ENCODE results near the gene COMMD10. TPM values are rescaled to one million over a fixed set of nuclear protein-coding genes. Genes with fewer than 3 reads are reported as not detected.

Gene COMMD10
- total and polyA plus RNA-seq, 12 donors: 20.0 to 69.4 (median 35.0) TPM

GRCh38 chr5:116115163-116115562 is 30.3 kb downstream of the COMMD10 start:
- no peak for TF ChIP-seq CTCF (IDR thresholded peaks at IDR 0.05)
- TF ChIP-seq POLR2A (IDR thresholded peaks at IDR 0.05): no peak
- no peak for DNase-seq
- WGBS, 4 donors: 73 to 76% (median 76%) methylated on average over 1 of the region's 1 CpG
- Histone ChIP-seq H3K4me3 (no peak overlapping the region), H3K36me3 (replicated peaks in 1 of 2) (no peaks in the 10 kb centered on the region), H3K27ac (no peak overlapping the region), H3K9me3 (replicated peaks in 1 of 3) (peaks cover 4 to 18% (median 12%) of the 10 kb centered on the region in 3 donors), H3K27me3 (no peaks in the 10 kb centered on the region), H3K4me1 (replicated peaks in 1 of 2) (no peaks in the 10 kb centered on the region)
- intact Hi-C loops (cut with DNase I): no loop called here

- H3K4me3 ChIP-seq: no peak overlapping the region
- no peaks in the 10 kb centered on the region for H3K9me3 ChIP-seq (replicated peaks in 1 of 3)
- no peaks in the 10 kb centered on the region for H3K36me3 ChIP-seq (replicated peaks in 1 of 2)
- H3K27ac ChIP-seq: no peak overlapping the region
- DNase-seq: no peak
- TF ChIP-seq CTCF (IDR thresholded peaks at IDR 0.05): no peak
- intact Hi-C loops (cut with DNase I): loop anchor here in 1 of 2 donors (10.0 kb wide), 2 partner anchors 434 to 814 kb away; no protein-coding TSS in a partner anchor
- no peaks in the 10 kb centered on the region for H3K27me3 ChIP-seq
- WGBS, 4 donors: 41 to 66% (median 44%) methylated on average over 2 of the region's 2 CpGs
- peaks cover 0 to 4% of the 10 kb centered on the region in 2 donors for H3K4me1 ChIP-seq (replicated peaks in 1 of 2)
Measured at GRCh38 chr5:116130471-116130870, 45.6 kb downstream of the COMMD10 start.

- TF ChIP-seq POLR2A (IDR thresholded peaks at IDR 0.05) (no peak), CTCF (IDR thresholded peaks at IDR 0.05) (no peak)
Measured at GRCh38 chr5:116130976-116131375, 46.2 kb downstream of the COMMD10 start.

GRCh38 chr5:116133281-116133680 is 48.5 kb downstream of the COMMD10 start:
- H3K36me3 ChIP-seq (replicated peaks in 1 of 2): no peaks in the 10 kb centered on the region
- WGBS, 4 donors: 74 to 81% (median 76%) methylated on average over 3 of the region's 3 CpGs
- no peak overlapping the region for H3K27ac ChIP-seq
- H3K4me1 ChIP-seq (replicated peaks in 1 of 2): peaks cover 0 to 4% of the 10 kb centered on the region in 2 donors
- DNase-seq: no peak
- TF ChIP-seq CTCF (IDR thresholded peaks at IDR 0.05): no peak
- TF ChIP-seq POLR2A (IDR thresholded peaks at IDR 0.05): no peak
- intact Hi-C loops (cut with DNase I): loop anchor here in 1 of 2 donors (10.0 kb wide), 2 partner anchors 432 to 812 kb away; no protein-coding TSS in a partner anchor
- no peaks in the 10 kb centered on the region for H3K9me3 ChIP-seq (replicated peaks in 1 of 3)
- H3K4me3 ChIP-seq: no peak overlapping the region
- no peaks in the 10 kb centered on the region for H3K27me3 ChIP-seq

More at GRCh38 chr5:116130976-116131375, 46.2 kb downstream of the COMMD10 start:
- DNase-seq: no peak
- Histone ChIP-seq H3K4me3 (no peak overlapping the region), H3K9me3 (replicated peaks in 1 of 3) (no peaks in the 10 kb centered on the region), H3K4me1 (replicated peaks in 1 of 2) (peaks cover 0 to 4% of the 10 kb centered on the region in 2 donors), H3K36me3 (replicated peaks in 1 of 2) (no peaks in the 10 kb centered on the region), H3K27me3 (no peaks in the 10 kb centered on the region), H3K27ac (no peak overlapping the region)
- intact Hi-C loops (cut with DNase I): loop anchor here in 1 of 2 donors (10.0 kb wide), 2 partner anchors 434 to 814 kb away; no protein-coding TSS in a partner anchor
- 88 to 96% (median 93%) methylated on average over 2 of the region's 2 CpGs for WGBS, 4 donors

All from adrenal gland (tissue), 12 donors.